T-helper 17 cell (primary cell): ENCODE measurements around the gene TNS2. TPM values are rescaled to one million over a fixed set of nuclear protein-coding genes. Genes with fewer than 3 reads are reported as not detected.

Source experiments
- ATAC-seq: fragments of 150-1000 bp; cut with Tn5 transposase; 2 replicates; pipeline ENCODE4 v1.10.0; 2021; ENCODE audit warnings: mild to moderate bottlenecking, moderate library complexity
- DNase-seq, 3 donors: peaks; one replicate each; pipeline versions ENCODE4 v3.0.0 to v3.0.0-alpha.2; 2020 to 2021
- H3K9me3 ChIP-seq: one replicate; pipeline ENCODE4 v1.7.0; 2013; ENCODE audit warnings: low read length, mild to moderate bottlenecking; ENCODE audit not compliant: control insufficient read depth, poor library complexity, severe bottlenecking
- H3K27ac Mint-ChIP-seq: one replicate; pipeline ENCODE4 v1.8.0; 2022; ENCODE audit warnings: mild to moderate bottlenecking, moderate library complexity, mixed read lengths
- H3K27me3 Mint-ChIP-seq: one replicate; pipeline ENCODE4 v1.8.0; 2022; ENCODE audit warnings: mixed read lengths
- H3K36me3 Mint-ChIP-seq: one replicate; pipeline ENCODE4 v1.8.0; 2022; ENCODE audit warnings: low read depth, mixed read lengths
- H3K4me1 Mint-ChIP-seq: one replicate; pipeline ENCODE4 v1.8.0; 2022; ENCODE audit warnings: mild to moderate bottlenecking, mixed read lengths
- H3K4me3 Mint-ChIP-seq: one replicate; pipeline ENCODE4 v1.8.0; 2022; ENCODE audit warnings: mild to moderate bottlenecking, moderate library complexity, mixed read lengths
- total RNA-seq, 4 donors: library from RNA in 2 of 4; stranded (reverse) in 2 of 4; gene quantifications; one replicate each; pipeline ENCODE4 v1.2.3 and lab custom pipeline; 2022 to 2026

Gene TNS2
- total RNA-seq, 2 donors from 2014 or later: 1.4 to 3.1 TPM

GRCh38 chr12:53064613-53065436 is 15.0 kb downstream of the TNS2 start:
- Mint-ChIP-seq H3K27ac (no peak overlapping the region), H3K27me3 (no peaks in the 10 kb centered on the region), H3K4me3 (no peak overlapping the region), H3K36me3 (peaks cover 4% of the 10 kb centered on the region), H3K4me1 (peaks cover 14% of the 10 kb centered on the region)
- no peaks in the 10 kb centered on the region for H3K9me3 ChIP-seq
- ATAC-seq (no peak), DNase-seq (no peak)

- ATAC-seq: no peak
- no peaks in the 10 kb centered on the region for H3K27me3 Mint-ChIP-seq
- H3K9me3 ChIP-seq: no peaks in the 10 kb centered on the region
- peak overlapping the region; percentile 81 for H3K27ac Mint-ChIP-seq
- peaks cover 15% of the 10 kb centered on the region for H3K4me1 Mint-ChIP-seq
- DNase-seq: no peak
- H3K4me3 Mint-ChIP-seq: no peak overlapping the region
- H3K36me3 Mint-ChIP-seq: peaks cover 4% of the 10 kb centered on the region
These were observed 15.6 kb downstream of the TNS2 start for GRCh38 chr12:53065470-53065869.

- H3K4me3 Mint-ChIP-seq: peak overlapping the region; percentile 19
- no peaks in the 10 kb centered on the region for H3K9me3 ChIP-seq
- H3K36me3 Mint-ChIP-seq: peaks cover 4% of the 10 kb centered on the region
- ATAC-seq: peak; percentile 69
- no peaks in the 10 kb centered on the region for H3K27me3 Mint-ChIP-seq
- H3K27ac Mint-ChIP-seq: peak overlapping the region; percentile 81
- peaks cover 20% of the 10 kb centered on the region for H3K4me1 Mint-ChIP-seq
- DNase-seq: peak; percentile 56 to 62 (median 59)
These were observed 16.4 kb downstream of the TNS2 start for GRCh38 chr12:53065975-53066931.

GRCh38 chr12:53067074-53067992 is 17.5 kb downstream of the TNS2 start:
- Mint-ChIP-seq H3K36me3 (peaks cover 4% of the 10 kb centered on the region), H3K4me3 (no peak overlapping the region), H3K27ac (peak overlapping the region; percentile 81), H3K4me1 (peaks cover 22% of the 10 kb centered on the region), H3K27me3 (no peaks in the 10 kb centered on the region)
- no peak for DNase-seq
- no peaks in the 10 kb centered on the region for H3K9me3 ChIP-seq
- ATAC-seq: no peak

- Mint-ChIP-seq H3K36me3 (peaks cover 4% of the 10 kb centered on the region), H3K4me3 (no peak overlapping the region), H3K27ac (peak overlapping the region; percentile 62), H3K4me1 (peaks cover 26% of the 10 kb centered on the region), H3K27me3 (no peaks in the 10 kb centered on the region)
- ATAC-seq (no peak), DNase-seq (no peak)
- H3K9me3 ChIP-seq: no peaks in the 10 kb centered on the region
These were observed 18.3 kb downstream of the TNS2 start for GRCh38 chr12:53067993-53068770.

GRCh38 chr12:53068811-53069585 is 19.1 kb downstream of the TNS2 start:
- Mint-ChIP-seq H3K27me3 (no peaks in the 10 kb centered on the region), H3K4me3 (no peak overlapping the region), H3K36me3 (peaks cover 4% of the 10 kb centered on the region), H3K27ac (no peak overlapping the region), H3K4me1 (peaks cover 26% of the 10 kb centered on the region)
- DNase-seq (no peak), ATAC-seq (no peak)
- H3K9me3 ChIP-seq: no peaks in the 10 kb centered on the region

- Mint-ChIP-seq H3K36me3 (peaks cover 8% of the 10 kb centered on the region), H3K4me3 (no peak overlapping the region), H3K27me3 (no peaks in the 10 kb centered on the region), H3K4me1 (peaks cover 34% of the 10 kb centered on the region), H3K27ac (peak overlapping the region; percentile 66)
- DNase-seq (no peak), ATAC-seq (no peak)
- no peaks in the 10 kb centered on the region for H3K9me3 ChIP-seq
These were observed 20.0 kb downstream of the TNS2 start for GRCh38 chr12:53069621-53070410.

- no peak for DNase-seq
- Mint-ChIP-seq H3K36me3 (peaks cover 5% of the 10 kb centered on the region), H3K4me1 (peaks cover 31% of the 10 kb centered on the region), H3K4me3 (no peak overlapping the region), H3K27me3 (no peaks in the 10 kb centered on the region), H3K27ac (peak overlapping the region; percentile 66)
- no peaks in the 10 kb centered on the region for H3K9me3 ChIP-seq
- ATAC-seq: no peak
These were observed 21.1 kb downstream of the TNS2 start for GRCh38 chr12:53070877-53071492.

GRCh38 chr12:53071591-53072551 is 22.0 kb downstream of the TNS2 start:
- ATAC-seq: no peak
- Mint-ChIP-seq H3K36me3 (peaks cover 4% of the 10 kb centered on the region), H3K4me3 (no peak overlapping the region), H3K27me3 (no peaks in the 10 kb centered on the region), H3K27ac (peak overlapping the region; percentile 66), H3K4me1 (peaks cover 28% of the 10 kb centered on the region)
- no peaks in the 10 kb centered on the region for H3K9me3 ChIP-seq
- no peak for DNase-seq

- DNase-seq (no peak), ATAC-seq (no peak)
- Mint-ChIP-seq H3K27ac (no peak overlapping the region), H3K4me1 (peaks cover 38% of the 10 kb centered on the region), H3K4me3 (no peak overlapping the region), H3K27me3 (no peaks in the 10 kb centered on the region), H3K36me3 (peaks cover 7% of the 10 kb centered on the region)
- H3K9me3 ChIP-seq: no peaks in the 10 kb centered on the region
These were observed 24.0 kb downstream of the TNS2 start for GRCh38 chr12:53073881-53074280.
